ENCODE data around the gene PARD6B.

- TF ChIP-seq CTCF (IDR thresholded peaks at IDR 0.05) (no peak), FOXJ3 (CRISPR knock-in tag; IDR thresholded peaks at IDR 0.05) (no peak), PBX3 (IDR thresholded peaks at IDR 0.05) (no peak), SMC3 (IDR thresholded peaks at IDR 0.05; ENCODE audit: low read depth, low read length) (no peak), JUND (IDR thresholded peaks at IDR 0.05) (no peak), RAD21 (IDR thresholded peaks at IDR 0.05; ENCODE audit: low read length) (no peak), EZH2phosphoT487 (IDR thresholded peaks at IDR 0.05; ENCODE audit: borderline replicate concordance, low read depth) (no peak), MEF2A (IDR thresholded peaks at IDR 0.05; ENCODE audit: borderline replicate concordance, low read depth) (no peak)
These were observed 73.9 kb downstream of the PARD6B start for GRCh38 chr20:50805349-50805684.
